GM11168 (cell line): ENCODE measurements around the gene WFDC1.

ENCODE experiments used
- in situ Hi-C: fragments of 300-500 bp; cut with MboI; formaldehyde crosslinking; loops from one replicate; pipeline ENCODE4 v1.12.0; 2022; ENCODE audit warnings: low sequenced_read_pairs; ENCODE audit not compliant: unreplicated experiment

Gene WFDC1

DNA sequence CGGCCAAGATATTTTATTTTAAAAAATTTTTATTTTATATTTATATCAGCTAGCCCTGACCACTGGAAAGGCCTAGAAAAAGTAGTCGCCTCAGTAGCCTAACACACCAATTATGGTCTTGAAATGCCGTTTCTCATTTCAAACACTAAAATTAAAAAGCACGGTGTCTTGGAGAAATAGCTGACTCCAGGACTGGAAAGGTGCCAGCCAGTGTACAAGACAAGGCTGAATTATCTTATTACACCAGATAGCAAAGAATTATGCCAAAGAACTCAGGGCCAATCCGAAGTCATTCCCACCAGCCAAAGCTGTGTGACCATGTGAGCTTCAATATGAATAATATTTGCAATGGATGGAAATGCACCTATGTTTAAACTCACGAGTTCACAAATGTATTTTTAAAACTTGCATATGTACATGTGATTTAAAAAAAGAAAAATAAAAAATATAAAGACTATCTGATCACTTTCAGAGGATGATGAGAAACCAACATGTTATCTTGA is 53.8 kb downstream of the WFDC1 start:
- in situ Hi-C loops, result no loop called here

GRCh38 chr16:84349862-84350684 is 55.4 kb downstream of the WFDC1 start:
- in situ Hi-C loops, result no loop called here

DNA sequence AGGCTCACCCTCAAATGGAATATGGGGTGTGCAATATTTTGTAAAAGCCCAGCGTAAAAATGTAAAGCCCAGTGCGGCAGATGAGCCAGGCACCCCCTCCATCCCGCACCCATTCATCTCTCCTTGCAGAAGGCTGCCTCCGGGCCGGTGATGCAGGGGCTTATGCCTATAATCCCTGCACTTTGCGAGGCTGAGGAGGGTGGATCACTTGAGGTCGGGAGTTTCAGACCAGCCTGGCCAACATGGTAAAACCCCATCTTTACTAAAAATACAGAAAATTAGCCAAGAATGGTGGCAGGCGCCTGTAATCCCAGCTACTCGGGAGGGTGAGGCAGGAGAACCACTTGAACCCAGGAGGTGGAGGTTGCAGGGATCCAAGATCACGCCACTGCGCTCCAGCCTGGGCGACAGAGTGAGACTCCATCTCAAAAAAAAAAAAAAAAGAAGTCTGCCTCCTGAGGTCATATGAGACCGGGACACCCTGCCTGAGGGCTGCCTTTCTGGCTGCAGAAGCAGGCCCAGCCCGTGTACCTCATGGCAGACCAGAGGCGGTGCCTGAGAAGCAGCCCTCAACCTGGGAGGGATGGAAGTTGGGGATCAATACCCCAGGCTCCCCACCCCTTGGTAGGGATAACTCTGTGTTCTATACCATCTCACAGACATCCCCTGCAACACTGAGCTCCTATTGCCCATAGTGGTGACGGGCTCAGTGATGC is 56.2 kb downstream of the WFDC1 start:
- in situ Hi-C loops, result no loop called here

GRCh38 chr16:84351630-84352029 is 57.0 kb downstream of the WFDC1 start:
- in situ Hi-C loops, result no loop called here

GRCh38 chr16:84354306-84354705 is 59.6 kb downstream of the WFDC1 start:
- in situ Hi-C loops, result no loop called here

- in situ Hi-C loops, result no loop called here
These were observed 60.5 kb downstream of the WFDC1 start for GRCh38 chr16:84355149-84355548.

DNA sequence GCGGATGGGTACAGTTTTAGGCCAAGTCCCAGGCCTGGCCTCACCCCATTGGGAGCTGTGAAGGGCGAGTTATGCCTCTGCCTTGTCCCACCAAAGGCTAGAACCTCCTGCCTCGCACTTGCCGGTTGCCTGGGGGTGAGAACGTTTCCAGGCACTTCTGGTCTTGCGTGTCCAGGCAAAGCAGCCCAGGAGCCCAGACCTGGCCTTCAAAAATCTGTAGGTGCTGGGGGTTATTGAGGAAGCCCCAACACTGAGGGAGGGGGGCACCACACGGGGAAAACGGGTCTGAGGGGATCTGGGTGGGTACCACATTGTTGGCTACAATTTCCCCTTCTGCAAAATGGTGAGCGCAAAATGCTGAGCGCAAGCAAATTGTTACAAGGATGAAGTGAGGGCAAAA is 61.5 kb downstream of the WFDC1 start:
- in situ Hi-C loops, result no loop called here

GRCh38 chr16:84356591-84357116 is 62.0 kb downstream of the WFDC1 start:
- in situ Hi-C loops, result no loop called here

DNA sequence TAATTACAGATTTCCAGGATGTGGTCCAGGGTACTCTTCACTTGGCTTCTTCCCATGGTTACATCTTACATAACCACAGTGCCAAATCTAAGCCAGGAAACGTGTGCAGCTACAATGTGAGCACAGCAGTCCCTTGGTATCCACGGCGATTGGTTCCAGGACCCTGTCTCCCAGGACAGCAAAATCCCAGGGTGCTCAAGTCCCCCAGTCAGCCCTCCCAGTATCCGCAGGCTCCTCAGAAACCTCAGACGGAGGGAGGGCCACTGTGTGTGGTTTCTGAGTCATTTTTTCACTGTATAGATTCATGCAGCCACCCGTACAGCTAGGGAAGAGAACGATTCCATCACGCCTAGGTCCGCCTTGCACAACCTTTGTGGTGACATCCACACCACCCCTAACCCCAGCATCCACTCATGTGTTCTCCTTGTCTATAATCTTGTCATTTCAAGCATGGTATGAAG is 62.5 kb downstream of the WFDC1 start:
- in situ Hi-C loops, result no loop called here

DNA sequence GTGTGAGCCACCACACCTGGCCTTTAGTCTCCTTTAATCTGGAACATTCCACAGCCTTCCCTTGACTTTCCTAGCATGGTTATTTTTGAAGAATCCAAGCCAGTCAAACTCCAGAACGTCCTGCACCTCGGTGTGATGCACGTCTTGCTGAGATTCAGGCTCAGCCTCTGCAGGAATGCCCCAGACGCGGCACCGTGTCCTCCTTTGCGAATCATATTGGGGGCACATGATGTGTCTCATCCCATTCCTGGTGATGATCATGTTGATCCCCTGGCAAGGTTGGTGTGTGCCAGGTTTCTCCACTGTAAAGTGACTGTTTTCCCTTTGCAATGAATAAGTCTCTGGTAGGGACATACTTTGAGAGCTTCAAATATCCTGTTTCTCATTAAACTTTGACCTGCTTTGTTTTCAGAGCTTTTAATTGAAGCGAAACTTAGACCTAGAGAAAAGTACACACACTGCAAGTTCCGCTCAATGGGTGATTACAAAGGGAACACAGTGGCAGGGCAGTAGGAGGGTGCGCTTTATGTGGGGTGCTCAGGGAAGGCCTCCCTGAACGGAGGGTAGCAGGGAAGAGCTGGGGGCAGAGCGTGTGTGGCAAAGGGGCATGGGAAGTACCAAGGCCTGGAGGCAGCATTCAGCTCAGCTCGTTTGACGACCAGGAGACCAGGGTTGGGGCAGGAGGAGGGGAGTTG is 64.1 kb downstream of the WFDC1 start:
- in situ Hi-C loops, result no loop called here

DNA sequence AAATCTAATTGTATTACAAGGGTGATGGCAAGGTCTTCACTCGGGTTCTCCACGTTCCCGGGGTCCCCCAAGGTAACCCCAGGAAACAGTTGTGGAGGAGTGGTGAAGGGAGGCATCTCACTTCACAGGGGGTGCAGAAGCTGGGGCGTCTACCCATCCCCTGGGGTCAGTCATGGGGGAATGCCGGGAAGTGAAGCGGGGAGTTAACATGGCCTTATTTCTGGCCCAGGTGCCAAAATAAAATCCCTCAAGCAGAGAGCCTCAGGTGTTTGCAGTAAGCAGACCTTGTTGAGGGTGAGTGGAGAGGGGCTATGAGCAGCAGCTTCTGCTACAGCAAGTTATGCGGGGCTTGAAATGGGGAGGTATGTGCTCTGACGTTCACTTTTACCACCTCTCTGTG is 64.6 kb downstream of the WFDC1 start:
- in situ Hi-C loops, result no loop called here

DNA sequence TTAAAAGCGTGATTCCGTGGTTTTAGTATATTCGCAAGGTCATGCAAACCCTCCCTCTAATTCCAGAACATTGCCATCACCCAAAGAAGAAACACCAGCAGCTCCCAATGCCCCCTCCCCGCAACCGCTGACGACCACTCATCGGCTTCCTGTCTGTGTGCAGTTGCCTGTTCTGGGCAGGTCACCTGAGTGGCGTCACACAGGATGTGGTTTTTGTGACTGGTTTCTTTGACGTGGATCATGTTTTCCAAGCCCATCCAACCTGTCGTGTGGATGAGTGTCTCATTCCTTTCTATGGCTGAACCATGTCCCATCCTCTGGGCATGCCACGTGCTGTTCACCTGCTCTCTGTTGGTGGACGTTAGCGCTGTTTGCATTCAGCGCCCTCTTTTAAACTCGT is 65.5 kb downstream of the WFDC1 start:
- in situ Hi-C loops, result no loop called here

DNA sequence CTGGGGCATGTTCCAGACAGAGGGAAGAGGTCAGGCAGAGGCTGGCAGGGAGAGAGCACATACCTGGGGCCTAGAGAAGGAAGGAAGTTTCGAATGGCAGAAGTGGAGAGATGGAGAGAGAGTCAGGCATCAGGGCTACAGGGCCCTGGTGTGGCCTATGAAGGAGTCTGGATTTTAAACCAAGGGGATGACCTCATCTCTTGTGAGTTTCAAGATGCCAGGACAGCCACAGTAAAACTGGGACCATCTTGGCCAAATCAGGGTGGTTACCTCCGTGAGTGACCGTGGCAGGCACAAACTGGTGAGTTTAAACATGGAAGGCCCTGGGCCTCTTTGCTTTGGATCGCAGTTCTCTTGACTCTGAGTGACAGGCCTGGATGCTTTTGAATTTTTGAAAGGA is 66.1 kb downstream of the WFDC1 start:
- in situ Hi-C loops, result no loop called here

- in situ Hi-C loops, result no loop called here
These were observed 66.9 kb downstream of the WFDC1 start for GRCh38 chr16:84361546-84361945.

DNA sequence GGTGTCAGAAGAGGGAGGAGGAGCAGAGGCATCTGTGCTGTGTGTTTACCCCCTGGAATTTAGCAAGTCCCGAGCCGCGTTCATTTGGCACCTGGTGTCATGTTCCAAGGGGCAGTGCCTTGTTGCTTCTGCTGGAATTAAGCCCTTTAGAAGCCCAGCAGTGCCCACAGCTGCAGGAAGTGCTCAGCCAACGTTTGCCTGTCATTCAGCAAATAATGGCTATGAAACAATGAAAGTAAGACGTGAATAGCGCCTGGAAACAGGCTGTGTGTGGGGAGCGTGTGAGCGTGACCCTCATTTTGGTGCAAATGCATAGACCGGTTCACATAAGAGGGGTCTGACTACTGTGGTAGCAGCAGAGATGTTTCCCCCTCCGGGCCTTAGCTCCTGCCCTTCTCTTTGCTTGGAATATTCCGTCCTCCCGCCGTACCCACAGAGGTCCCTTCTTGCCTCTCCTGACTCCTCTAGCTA is 67.8 kb downstream of the WFDC1 start:
- in situ Hi-C loops, result no loop called here

DNA sequence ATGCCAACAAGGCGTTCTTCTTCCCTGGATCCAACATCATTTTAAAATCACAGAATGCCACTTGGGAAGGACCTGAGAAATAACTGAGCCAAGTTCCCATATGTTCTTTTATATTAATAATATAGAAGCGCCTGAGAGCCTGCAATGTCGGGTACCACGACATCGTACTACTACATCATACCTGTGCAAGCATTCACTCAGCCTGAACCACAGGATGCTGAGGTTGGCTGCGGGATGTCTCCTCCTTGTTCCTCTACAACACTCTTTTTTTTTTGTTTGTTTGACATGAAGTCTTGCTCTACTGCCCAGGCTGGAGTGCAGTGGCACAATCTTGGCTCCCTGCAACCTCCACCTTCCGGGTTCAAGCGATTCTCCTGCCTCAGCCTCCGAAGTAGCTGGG is 71.5 kb downstream of the WFDC1 start:
- in situ Hi-C loops, result no loop called here

DNA sequence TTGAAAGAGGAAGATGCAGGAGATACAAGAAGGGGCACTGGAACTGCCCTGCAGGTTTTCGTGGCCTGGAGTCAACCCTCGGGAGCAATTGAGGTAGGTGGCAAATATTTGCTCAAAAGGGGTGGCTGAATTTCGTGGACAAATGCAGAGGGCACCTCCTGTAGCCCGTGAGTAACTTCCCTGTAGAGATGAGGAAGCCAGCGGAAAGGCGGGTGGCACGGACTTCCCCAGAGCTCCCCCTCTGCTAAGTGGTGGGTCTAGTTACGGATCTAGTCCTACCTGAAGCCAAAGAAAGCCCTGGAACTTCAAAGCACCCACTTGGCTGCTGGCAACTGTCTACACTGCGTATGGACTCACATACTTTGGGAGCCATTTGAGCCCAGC is 72.6 kb downstream of the WFDC1 start:
- in situ Hi-C loops, result no loop called here

GRCh38 chr16:84367750-84368307 is 73.2 kb downstream of the WFDC1 start:
- in situ Hi-C loops, result no loop called here

DNA sequence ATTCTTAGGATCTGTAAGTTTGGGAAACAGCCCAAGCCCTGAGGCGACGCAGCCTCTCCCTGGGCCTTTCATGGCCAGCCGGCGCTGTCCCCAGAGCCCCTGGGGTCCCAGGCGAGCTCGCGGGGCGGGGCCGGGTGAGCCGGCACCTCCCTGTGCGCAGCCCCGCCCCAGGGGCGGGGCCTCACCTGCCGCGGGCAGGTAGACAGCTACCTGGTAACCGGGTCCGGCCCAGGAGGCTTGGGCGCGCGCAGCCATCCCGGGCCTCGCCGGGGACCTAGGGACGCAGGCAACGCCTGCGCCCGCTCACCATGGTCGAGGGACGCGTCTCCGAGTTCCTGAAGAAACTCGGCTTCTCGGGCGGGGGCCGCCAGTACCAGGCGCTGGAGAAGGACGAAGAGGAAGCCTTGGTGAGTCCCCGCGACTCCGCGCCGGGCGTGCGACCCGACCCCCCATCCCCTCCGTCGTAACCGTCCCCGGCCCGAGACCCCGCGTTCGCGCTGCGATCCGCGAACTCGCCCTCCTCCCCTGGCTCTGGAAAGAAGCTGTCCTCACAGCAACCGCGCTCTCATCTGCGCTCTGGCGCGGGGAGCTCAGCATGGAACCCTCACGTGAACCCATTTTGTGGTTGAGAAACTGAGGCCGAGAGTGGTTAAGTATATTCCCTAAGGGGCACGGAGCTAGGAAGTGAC is 73.8 kb downstream of the WFDC1 start, which contains the start of gene ATP2C2:
TSS of gene ATP2C2 (plus strand) at position 231 of the 689 bp plus-strand sequence. CDS start at position 309, 78 bp downstream.
- in situ Hi-C loops, result no loop called here

- in situ Hi-C loops, result no loop called here
These were observed 74.4 kb downstream of the WFDC1 start for GRCh38 chr16:84369105-84369504.
